Fibroblast of the aortic adventitia (primary cell): ENCODE measurements around the gene AUTS2. TPM values are rescaled to one million over a fixed set of nuclear protein-coding genes. Genes with fewer than 3 reads are reported as not detected.

Experiments
- DNase-seq: peaks from one replicate; pipeline ENCODE4 v3.0.0-alpha.2; 2010; ENCODE audit warnings: low read depth
- H3K4me3 ChIP-seq: 2 replicates; pipeline ENCODE4 v1.5.1; 2011; ENCODE audit warnings: low read depth, mild to moderate bottlenecking, control low read depth, low read length, moderate library complexity
- CTCF ChIP-seq: IDR thresholded peaks from 2 replicates; pipeline ENCODE4 v1.5.1; 2011; ENCODE audit warnings: mild to moderate bottlenecking, low read length, control low read depth, inconsistent platforms; ENCODE audit not compliant: insufficient read depth
- total RNA-seq: library from RNA; depleted of rRNA; stranded (reverse); fragments of >200 nt; gene quantifications from 2 replicates; pipeline ENCODE4 v1.2.3, GENCODE V29; 2012; ENCODE audit warnings: low replicate concordance

Gene AUTS2
- total RNA-seq, 1 donor = 10.7 TPM

GRCh38 chr7:70479153-70480021 lies 881.1 kb downstream of the AUTS2 start:
- H3K4me3 ChIP-seq = no peak overlapping the region
- no peak for DNase-seq
- no peak for TF ChIP-seq CTCF

GRCh38 chr7:70480927-70481569 lies 882.8 kb downstream of the AUTS2 start:
- peak; percentile 50 for DNase-seq
- TF ChIP-seq CTCF = no peak
- H3K4me3 ChIP-seq = no peak overlapping the region

DNA sequence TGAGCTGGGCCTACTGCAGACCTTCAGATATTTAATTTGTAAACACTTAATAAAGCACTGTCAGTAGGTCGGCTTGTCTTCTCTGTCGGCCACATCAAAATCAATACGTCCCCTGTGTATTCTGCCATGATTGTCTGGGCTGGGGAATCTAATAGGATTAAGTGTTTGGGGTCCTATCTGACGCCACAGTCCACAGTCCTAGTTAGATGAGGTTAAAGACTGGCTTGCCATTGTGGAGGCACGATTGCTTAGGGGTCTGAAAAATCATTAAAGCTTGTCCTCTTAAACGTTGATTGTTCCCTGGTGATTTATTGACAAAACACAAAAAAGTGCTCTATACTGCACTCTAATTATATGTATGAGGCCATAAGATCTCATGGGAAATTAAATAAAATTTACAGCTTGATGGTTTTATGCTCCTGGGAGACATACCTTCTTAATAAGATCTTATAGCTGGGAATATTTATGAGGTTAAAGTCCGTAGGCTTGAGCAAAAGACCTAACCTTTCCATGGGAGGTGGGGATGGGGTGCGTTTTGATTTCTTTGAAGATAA lies 883.4 kb downstream of the AUTS2 start:
- no peak overlapping the region for H3K4me3 ChIP-seq
- DNase-seq = no peak
- no peak for TF ChIP-seq CTCF

- TF ChIP-seq CTCF = no peak
- no peak for DNase-seq
- no peak overlapping the region for H3K4me3 ChIP-seq
Measured at GRCh38 chr7:70484255-70484654, 886.0 kb downstream of the AUTS2 start.

DNA sequence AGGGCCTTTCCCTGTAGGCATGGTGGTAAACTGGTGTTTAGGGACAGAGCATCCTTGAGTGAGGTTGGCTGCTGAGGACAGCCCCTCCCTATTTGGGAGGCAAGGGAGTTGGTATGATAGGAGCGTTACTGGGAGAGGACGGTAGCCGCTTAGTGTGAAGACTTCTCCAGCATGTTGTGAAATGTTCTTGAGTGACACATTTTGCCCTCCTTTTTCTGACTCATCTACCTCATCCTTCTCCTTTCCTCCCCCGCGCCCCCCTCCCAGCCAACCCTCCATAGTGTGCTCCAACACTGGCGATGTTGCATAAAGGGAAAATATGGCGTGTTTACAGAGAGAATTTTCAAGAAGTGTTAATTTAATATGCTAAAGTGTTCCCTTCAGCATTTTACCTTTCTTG lies 888.7 kb downstream of the AUTS2 start:
- H3K4me3 ChIP-seq = no peak overlapping the region
- no peak for TF ChIP-seq CTCF
- DNase-seq = no peak

DNA sequence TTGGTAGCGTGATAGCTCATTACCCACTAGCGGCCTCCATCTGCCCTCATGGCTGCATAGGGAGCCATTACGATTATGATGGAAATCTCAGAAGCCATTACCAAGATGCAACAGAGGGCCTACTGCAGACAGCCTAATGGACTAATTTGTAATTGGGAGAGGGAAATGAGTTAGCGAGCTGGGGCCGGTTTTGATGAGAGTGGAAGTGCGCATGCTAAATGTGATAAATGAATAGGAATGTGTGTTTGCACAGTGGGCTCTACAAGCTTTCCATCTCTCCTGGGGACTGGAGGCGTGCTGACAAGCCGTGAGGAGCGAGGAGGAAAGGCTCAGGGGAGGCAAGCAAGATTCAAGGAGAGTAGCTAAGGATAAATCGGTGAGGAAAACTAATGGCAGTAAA lies 889.2 kb downstream of the AUTS2 start:
- no peak overlapping the region for H3K4me3 ChIP-seq
- no peak for TF ChIP-seq CTCF
- no peak for DNase-seq
